Measurements from ENCODE around the gene POP7.
A peak's percentile ranks its signal among the peaks of the same experiment; 100 is the strongest.
"Not testable (repeated sequence)": the region's sequence is repeated elsewhere in the genome, so short reads cannot be mapped to it uniquely, and the experiment has no call there.

Gene POP7

GRCh38 chr7:100692578-100692961 lies 13.4 kb upstream of the POP7 start:
- DNase-seq (ENCODE audit: low spot score), result peak; percentile 1

GRCh38 chr7:100693312-100694097 lies 12.4 kb upstream of the POP7 start:
- DNase-seq (ENCODE audit: low spot score), result peak; percentile 4

DNA sequence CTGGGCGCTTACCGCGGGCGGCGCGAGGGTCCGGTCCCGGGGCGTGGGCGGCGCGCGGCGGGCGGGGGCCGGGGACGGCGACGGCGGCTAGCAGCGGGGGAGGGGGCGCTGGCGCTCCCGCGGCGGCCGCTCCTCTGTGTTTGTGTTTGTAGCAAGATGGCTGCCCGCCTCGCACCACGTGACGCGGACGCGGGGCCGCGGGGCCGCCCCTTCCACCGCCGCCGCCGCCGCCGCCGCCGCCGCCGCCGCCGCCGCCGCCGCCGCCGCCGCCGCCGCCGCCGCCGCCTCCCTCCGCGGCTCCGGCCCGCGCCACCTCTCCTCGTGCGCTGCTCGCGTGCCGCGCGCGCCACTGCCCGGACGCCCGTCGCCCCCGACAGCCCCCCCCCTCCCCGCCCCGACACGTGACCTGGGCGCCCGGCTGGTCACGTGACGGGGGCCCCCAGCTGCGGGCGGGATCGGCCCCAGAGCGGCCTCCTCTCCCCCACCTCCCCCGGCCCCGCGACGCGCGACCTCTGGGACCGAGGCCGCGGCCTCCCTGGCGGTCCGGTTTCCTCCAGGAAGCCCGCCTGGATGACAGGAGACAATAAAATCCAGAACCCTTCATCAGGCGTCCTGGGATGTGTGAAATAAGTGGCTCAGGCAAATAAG lies 11.7 kb upstream of the POP7 start, which contains the start of gene GIGYF1:
Gene GIGYF1 (minus strand): TSS at position 153 of the 648 bp plus-strand sequence. CDS start 6,012 bp downstream, outside the sequence.
- peak; percentile 79 for DNase-seq (ENCODE audit: low spot score)

DNA sequence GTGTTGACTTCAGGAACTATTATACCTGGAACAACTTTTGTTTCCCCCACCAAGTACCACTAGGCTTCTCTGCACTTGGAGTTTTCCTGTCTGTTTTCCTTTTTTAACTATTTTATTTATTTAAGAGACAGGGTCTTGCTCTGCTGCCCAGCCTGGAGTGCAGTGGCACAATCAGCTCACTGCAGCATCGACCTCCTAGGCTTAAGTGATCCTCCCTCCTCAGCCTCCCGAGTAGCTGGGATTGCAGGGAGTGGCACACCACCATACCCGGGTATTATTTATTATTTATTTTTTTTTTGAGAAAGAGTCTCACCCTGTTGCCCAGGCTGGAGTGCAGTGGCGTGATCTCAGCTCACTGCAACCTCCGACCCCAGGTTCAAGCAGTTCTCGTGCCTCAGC lies 9.8 kb upstream of the POP7 start:
- DNase-seq (ENCODE audit: low spot score), result no peak

DNA sequence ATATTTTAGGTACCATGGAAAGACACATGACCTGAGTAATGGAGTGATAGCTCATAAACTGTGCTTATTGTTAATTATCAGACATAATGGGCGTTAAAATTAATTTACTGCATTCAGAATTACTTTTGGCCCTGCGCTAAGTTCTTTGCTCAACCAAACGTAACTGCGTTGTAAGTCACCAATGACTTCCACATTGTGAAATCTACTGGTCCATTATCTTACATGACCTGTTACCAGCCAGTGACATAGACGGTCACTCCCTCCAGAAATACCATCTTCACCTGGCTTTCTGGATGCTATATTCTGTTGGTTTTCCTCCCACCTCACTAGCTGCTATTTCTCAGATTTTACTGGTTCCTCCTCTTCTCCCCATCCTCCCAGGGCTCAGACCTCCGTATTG lies 6.9 kb upstream of the POP7 start:
- DNase-seq (ENCODE audit: low spot score), result no peak

- not testable (repeated sequence) for DNase-seq (ENCODE audit: low spot score)
Measured at GRCh38 chr7:100701089-100701488, 4.8 kb upstream of the POP7 start.

- peak; percentile 76 for DNase-seq (ENCODE audit: low spot score)
Measured at GRCh38 chr7:100705320-100705752, 585 bp upstream of the POP7 start.

GRCh38 chr7:100706672-100707311 lies 871 bp downstream of the POP7 start:
- no peak for DNase-seq (ENCODE audit: low spot score)

DNA sequence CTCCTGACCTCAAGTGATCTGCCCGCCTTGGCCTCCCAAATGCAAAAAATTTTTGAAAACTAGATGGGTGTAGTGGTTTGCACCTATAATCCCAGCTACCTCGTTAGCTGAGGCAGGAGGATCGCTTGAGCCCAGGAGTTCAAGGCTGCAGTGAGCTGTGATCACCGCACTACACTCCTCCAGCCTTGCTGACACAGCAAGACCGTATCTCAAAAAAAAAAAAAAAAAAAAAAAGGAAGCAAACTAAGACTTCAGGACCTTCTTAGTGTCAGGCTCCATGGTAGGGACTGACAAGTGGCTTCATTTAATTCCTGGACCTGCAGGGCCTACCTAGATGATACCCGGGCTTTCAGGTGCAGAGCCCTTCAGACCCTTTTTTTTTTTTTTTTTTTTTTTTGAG lies 2.5 kb downstream of the POP7 start:
- no peak for DNase-seq (ENCODE audit: low spot score)

- no peak for DNase-seq (ENCODE audit: low spot score)
Measured at GRCh38 chr7:100710452-100710851, 4.5 kb downstream of the POP7 start.

DNA sequence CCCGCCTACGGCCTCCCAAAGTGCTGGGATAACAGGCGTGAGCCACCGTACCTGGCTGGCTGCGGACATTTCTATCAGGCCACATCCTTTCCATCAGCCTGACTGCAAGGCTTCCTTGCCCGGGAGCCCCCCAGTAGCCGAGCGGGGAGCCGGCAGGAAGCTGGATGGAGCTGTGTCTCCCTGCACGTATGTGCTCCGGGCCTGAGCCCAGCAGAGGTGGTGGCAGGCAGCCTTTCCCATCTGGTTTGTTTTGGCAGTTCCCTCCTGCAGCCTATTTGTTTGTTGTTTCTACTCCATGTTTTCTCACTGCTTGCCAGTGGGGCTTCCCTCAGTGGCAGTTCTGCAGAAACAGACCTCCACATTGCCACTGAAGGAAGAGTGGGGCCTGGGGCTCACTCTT lies 5.4 kb downstream of the POP7 start:
- no peak for DNase-seq (ENCODE audit: low spot score)

DNA sequence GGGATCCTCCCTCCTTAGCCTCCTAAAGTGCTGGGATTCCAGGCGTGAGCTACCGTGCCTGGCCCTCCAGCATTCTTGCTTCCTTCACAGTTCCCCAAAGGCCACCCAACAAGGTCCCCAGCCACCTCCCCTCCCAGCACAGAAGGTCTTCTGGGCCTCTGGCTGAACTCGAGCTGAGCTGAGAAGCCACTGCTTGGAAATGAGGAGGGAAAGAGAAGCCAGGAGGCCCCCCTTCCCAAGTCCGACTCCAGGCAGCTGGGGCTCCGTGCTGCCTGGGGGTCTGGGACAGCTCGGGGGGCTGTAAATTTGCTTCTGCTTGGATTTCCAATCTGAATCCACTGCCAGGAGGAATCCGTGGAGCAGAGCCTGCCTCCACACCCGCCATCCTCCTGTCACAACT lies 8.8 kb downstream of the POP7 start:
- DNase-seq (ENCODE audit: low spot score), result no peak

DNA sequence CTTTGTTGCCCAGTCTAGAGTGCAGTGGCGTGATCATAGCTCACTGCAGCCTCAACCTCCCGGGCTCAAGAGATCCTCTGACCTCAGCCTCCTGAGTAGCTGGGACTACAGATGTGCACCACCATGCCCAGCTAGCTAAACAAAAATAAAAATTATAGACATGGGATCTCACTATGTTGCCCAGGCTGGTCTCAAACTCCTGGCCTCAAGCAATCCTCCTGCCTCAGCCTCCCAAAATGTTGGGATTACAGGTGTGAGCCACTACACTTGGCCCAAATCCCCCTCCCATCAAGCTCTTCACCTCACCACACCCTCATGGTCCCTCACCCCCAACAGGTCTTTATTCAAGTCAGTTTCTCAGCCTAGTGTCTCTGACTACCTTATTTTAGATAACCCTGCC lies 11.2 kb downstream of the POP7 start:
- DNase-seq (ENCODE audit: low spot score), result not testable (repeated sequence)

GRCh38 chr7:100719523-100720278 lies 13.8 kb downstream of the POP7 start:
- no peak for DNase-seq (ENCODE audit: low spot score)

GRCh38 chr7:100720279-100720670 lies 14.4 kb downstream of the POP7 start, which contains the start of gene EPO:
TSS of gene EPO (plus strand) at chr7:100720468. CDS start at chr7:100720981, 513 bp downstream.
- no peak for DNase-seq (ENCODE audit: low spot score)

GRCh38 chr7:100720671-100721504 lies 15.0 kb downstream of the POP7 start:
- DNase-seq (ENCODE audit: low spot score), result no peak

DNA sequence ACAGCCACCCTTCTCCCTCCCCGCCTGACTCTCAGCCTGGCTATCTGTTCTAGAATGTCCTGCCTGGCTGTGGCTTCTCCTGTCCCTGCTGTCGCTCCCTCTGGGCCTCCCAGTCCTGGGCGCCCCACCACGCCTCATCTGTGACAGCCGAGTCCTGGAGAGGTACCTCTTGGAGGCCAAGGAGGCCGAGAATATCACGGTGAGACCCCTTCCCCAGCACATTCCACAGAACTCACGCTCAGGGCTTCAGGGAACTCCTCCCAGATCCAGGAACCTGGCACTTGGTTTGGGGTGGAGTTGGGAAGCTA lies 15.5 kb downstream of the POP7 start:
- no peak for DNase-seq (ENCODE audit: low spot score)

DNA sequence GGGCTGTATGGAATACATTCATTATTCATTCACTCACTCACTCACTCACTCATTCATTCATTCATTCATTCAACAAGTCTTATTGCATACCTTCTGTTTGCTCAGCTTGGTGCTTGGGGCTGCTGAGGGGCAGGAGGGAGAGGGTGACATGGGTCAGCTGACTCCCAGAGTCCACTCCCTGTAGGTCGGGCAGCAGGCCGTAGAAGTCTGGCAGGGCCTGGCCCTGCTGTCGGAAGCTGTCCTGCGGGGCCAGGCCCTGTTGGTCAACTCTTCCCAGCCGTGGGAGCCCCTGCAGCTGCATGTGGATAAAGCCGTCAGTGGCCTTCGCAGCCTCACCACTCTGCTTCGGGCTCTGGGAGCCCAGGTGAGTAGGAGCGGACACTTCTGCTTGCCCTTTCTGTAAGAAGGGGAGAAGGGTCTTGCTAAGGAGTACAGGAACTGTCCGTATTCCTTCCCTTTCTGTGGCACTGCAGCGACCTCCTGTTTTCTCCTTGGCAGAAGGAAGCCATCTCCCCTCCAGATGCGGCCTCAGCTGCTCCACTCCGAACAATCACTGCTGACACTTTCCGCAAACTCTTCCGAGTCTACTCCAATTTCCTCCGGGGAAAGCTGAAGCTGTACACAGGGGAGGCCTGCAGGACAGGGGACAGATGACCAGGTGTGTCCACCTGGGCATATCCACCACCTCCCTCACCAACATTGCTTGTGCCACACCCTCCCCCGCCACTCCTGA lies 16.7 kb downstream of the POP7 start:
- DNase-seq (ENCODE audit: low spot score), result no peak

GRCh38 chr7:100723732-100724275 lies 17.9 kb downstream of the POP7 start:
- DNase-seq (ENCODE audit: low spot score), result no peak

GRCh38 chr7:100724364-100724763 lies 18.4 kb downstream of the POP7 start:
- DNase-seq (ENCODE audit: low spot score), result not testable (repeated sequence)

Data from Ammon's horn (tissue), 1 donor.